ENCODE measurements around the gene TMEM248. TPM values are rescaled to one million over a fixed set of nuclear protein-coding genes. Genes with fewer than 3 reads are reported as not detected.

Gene TMEM248
- total and polyA plus RNA-seq, 2 experiments from 2014 or later, result 40.2 to 73.7 TPM

GRCh38 chr7:66905278-66905677, 15.7 kb upstream of the TMEM248 start (continued):
- TF ChIP-seq, protein P1, sequence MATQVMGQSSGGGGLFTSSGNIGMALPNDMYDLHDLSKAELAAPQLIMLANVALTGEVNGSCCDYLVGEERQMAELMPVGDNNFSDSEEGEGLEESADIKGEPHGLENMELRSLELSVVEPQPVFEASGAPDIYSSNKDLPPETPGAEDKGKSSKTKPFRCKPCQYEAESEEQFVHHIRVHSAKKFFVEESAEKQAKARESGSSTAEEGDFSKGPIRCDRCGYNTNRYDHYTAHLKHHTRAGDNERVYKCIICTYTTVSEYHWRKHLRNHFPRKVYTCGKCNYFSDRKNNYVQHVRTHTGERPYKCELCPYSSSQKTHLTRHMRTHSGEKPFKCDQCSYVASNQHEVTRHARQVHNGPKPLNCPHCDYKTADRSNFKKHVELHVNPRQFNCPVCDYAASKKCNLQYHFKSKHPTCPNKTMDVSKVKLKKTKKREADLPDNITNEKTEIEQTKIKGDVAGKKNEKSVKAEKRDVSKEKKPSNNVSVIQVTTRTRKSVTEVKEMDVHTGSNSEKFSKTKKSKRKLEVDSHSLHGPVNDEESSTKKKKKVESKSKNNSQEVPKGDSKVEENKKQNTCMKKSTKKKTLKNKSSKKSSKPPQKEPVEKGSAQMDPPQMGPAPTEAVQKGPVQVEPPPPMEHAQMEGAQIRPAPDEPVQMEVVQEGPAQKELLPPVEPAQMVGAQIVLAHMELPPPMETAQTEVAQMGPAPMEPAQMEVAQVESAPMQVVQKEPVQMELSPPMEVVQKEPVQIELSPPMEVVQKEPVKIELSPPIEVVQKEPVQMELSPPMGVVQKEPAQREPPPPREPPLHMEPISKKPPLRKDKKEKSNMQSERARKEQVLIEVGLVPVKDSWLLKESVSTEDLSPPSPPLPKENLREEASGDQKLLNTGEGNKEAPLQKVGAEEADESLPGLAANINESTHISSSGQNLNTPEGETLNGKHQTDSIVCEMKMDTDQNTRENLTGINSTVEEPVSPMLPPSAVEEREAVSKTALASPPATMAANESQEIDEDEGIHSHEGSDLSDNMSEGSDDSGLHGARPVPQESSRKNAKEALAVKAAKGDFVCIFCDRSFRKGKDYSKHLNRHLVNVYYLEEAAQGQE (IDR thresholded peaks at IDR 0.05; ENCODE audit: unreplicated experiment), result no peak
- TF ChIP-seq EZH2 (IDR thresholded peaks at IDR 0.05; ENCODE audit: low read depth, unreplicated experiment), result no peak
- no peak for TF ChIP-seq EZH2phosphoT487 (IDR thresholded peaks at IDR 0.05; ENCODE audit: unreplicated experiment)
- no peak for TF ChIP-seq JUNB (IDR thresholded peaks at IDR 0.05; ENCODE audit: unreplicated experiment)

GRCh38 chr7:66905689-66906088, 15.3 kb upstream of the TMEM248 start:
- H3K36me3 ChIP-seq (ENCODE audit: insufficient read depth), result no peaks in the 10 kb centered on the region
- ATAC-seq, result peak; percentile 76
- Mint-ChIP-seq H3K27me3 (ENCODE audit: insufficient read depth, low read depth, poor library complexity) (peaks cover 9% of the 10 kb centered on the region), H3K4me3 (no peak overlapping the region), H3K9me3 (no peaks in the 10 kb centered on the region; the same call in 1 of the 3 replicates), H3K4me1 (no peaks in the 10 kb centered on the region; the same call in 2 of the 3 replicates), H3K36me3 (ENCODE audit: low read depth) (peaks cover 17% of the 10 kb centered on the region; the same call in 2 of the 3 replicates), H3K27ac (peak overlapping the region; percentile 84)
- no peak for TF ChIP-seq NANOG (IDR thresholded peaks at IDR 0.05; ENCODE audit: borderline replicate concordance)
- TF ChIP-seq CTCF (conservative IDR thresholded peaks at IDR 0.05; ENCODE audit: low read depth in 2 of 2), result peak; percentile 58 to 64
- no peaks in the 10 kb centered on the region for H3F3A ChIP-seq (replicated peaks; ENCODE audit: low read depth)
- no peaks in the 10 kb centered on the region for H4K20me1 ChIP-seq (replicated peaks; ENCODE audit: insufficient read depth)
- H2AFZ ChIP-seq, result no peak overlapping the region
- H3K4me3 ChIP-seq, result no peak overlapping the region
- no peak overlapping the region for H3K27ac ChIP-seq (ENCODE audit: low read depth)
- H3K79me2 ChIP-seq (replicated peaks; ENCODE audit: insufficient read depth), result no peaks in the 10 kb centered on the region
- DNase-seq (ENCODE audit: low spot score), result peak; percentile 65
- H3K27me3 ChIP-seq (ENCODE audit: insufficient read depth), result no peaks in the 10 kb centered on the region
- H3K9me2 ChIP-seq (ENCODE audit: insufficient read depth), result no peaks in the 10 kb centered on the region
- H3K4me1 ChIP-seq (ENCODE audit: insufficient read depth), result no peaks in the 10 kb centered on the region
- no peak overlapping the region for H3K4me2 ChIP-seq

- Histone ChIP-seq H3K27me3 (ENCODE audit: insufficient read depth) (no peaks in the 10 kb centered on the region), H3F3A (replicated peaks; ENCODE audit: low read depth) (no peaks in the 10 kb centered on the region), H3K36me3 (ENCODE audit: insufficient read depth) (no peaks in the 10 kb centered on the region), H3K27ac (ENCODE audit: low read depth) (no peak overlapping the region), H3K4me2 (no peak overlapping the region), H3K79me2 (replicated peaks; ENCODE audit: insufficient read depth) (no peaks in the 10 kb centered on the region), H2AFZ (no peak overlapping the region), H3K4me1 (ENCODE audit: insufficient read depth) (no peaks in the 10 kb centered on the region), H3K4me3 (no peak overlapping the region), H3K9me2 (ENCODE audit: insufficient read depth) (no peaks in the 10 kb centered on the region), H4K20me1 (replicated peaks; ENCODE audit: insufficient read depth) (no peaks in the 10 kb centered on the region)
- Mint-ChIP-seq H3K36me3 (ENCODE audit: low read depth) (peaks cover 13% of the 10 kb centered on the region; the same call in 1 of the 3 replicates), H3K27ac (no peak overlapping the region), H3K27me3 (ENCODE audit: insufficient read depth, low read depth, poor library complexity) (peaks cover 7% of the 10 kb centered on the region), H3K4me1 (no peaks in the 10 kb centered on the region; the same call in 2 of the 3 replicates), H3K4me3 (no peak overlapping the region), H3K9me3 (no peaks in the 10 kb centered on the region; the same call in 1 of the 3 replicates)
- DNase-seq (ENCODE audit: low spot score) (no peak), ATAC-seq (no peak)
- TF ChIP-seq EZH2phosphoT487 (IDR thresholded peaks at IDR 0.05; ENCODE audit: unreplicated experiment) (no peak), ZNF462 (CRISPR knock-in tag; IDR thresholded peaks at IDR 0.05) (no peak), JUNB (IDR thresholded peaks at IDR 0.05; ENCODE audit: unreplicated experiment) (no peak), ZNF114 (CRISPR knock-in tag; IDR thresholded peaks at IDR 0.05) (no peak)
Measured at GRCh38 chr7:66907731-66908130, 13.3 kb upstream of the TMEM248 start.
